OCI-M1 (cell line): Measurements from ENCODE around the gene CTBP1.

Experiments used
- DNase-seq: peaks from one replicate; lab custom pipeline; 2025; lab: John Stamatoyannopoulos, UW

Gene CTBP1

GRCh38 chr4:1209821-1210220 lies 39.1 kb downstream of the CTBP1 start:
- DNase-seq: no peak

GRCh38 chr4:1208970-1209704 lies 39.8 kb downstream of the CTBP1 start:
- DNase-seq: no peak

- no peak for DNase-seq
Observed at GRCh38 chr4:1208266-1208961, 40.5 kb downstream of the CTBP1 start.

- no peak for DNase-seq
Observed at GRCh38 chr4:1207603-1208265, 41.2 kb downstream of the CTBP1 start.

GRCh38 chr4:1207157-1207470 lies 41.8 kb downstream of the CTBP1 start:
- DNase-seq: no peak

- DNase-seq: no peak
Observed at GRCh38 chr4:1206299-1207156, 42.4 kb downstream of the CTBP1 start.

GRCh38 chr4:1205586-1206298 lies 43.2 kb downstream of the CTBP1 start:
- no peak for DNase-seq

GRCh38 chr4:1204828-1205585 lies 43.9 kb downstream of the CTBP1 start:
- no peak for DNase-seq

- DNase-seq: no peak
Observed at GRCh38 chr4:1204286-1204827, 44.6 kb downstream of the CTBP1 start.

- DNase-seq: no peak
Observed at GRCh38 chr4:1203026-1203616, 45.8 kb downstream of the CTBP1 start.

GRCh38 chr4:1202526-1203011 lies 46.4 kb downstream of the CTBP1 start:
- DNase-seq: no peak

GRCh38 chr4:1201851-1202525 lies 46.9 kb downstream of the CTBP1 start:
- no peak for DNase-seq

- no peak for DNase-seq
Observed at GRCh38 chr4:1200425-1201035, 48.4 kb downstream of the CTBP1 start.

- DNase-seq: no peak
Observed at GRCh38 chr4:1199556-1200331, 49.2 kb downstream of the CTBP1 start.

- DNase-seq: no peak
Observed at GRCh38 chr4:1198098-1198844, 50.7 kb downstream of the CTBP1 start.

- DNase-seq: no peak
Observed at GRCh38 chr4:1196421-1197183, 52.3 kb downstream of the CTBP1 start.
